Coronary artery (tissue), 2 donors: ENCODE measurements around the gene MYO1G.

ENCODE experiments used
- DNase-seq: peaks from one replicate; pipeline ENCODE4 v3.0.0-alpha.2; 2017; ENCODE audit warnings: low spot score
- H3K27ac ChIP-seq, 2 donors: fragments of 200-600 bp; sonication (generic); one replicate each; pipeline ENCODE4 v1.5.1; 2016 to 2019
- H3K4me3 ChIP-seq: fragments of 200-600 bp; sonication (generic); 2 replicates; pipeline ENCODE4 v1.5.1; 2016; ENCODE audit warnings: mild to moderate bottlenecking, moderate library complexity
- CTCF ChIP-seq: fragments of 200-600 bp; sonication (generic); IDR thresholded peaks from one replicate; pipeline ENCODE4 v1.5.1; 2019; ENCODE audit warnings: antibody characterized with exemption

Gene MYO1G

DNA sequence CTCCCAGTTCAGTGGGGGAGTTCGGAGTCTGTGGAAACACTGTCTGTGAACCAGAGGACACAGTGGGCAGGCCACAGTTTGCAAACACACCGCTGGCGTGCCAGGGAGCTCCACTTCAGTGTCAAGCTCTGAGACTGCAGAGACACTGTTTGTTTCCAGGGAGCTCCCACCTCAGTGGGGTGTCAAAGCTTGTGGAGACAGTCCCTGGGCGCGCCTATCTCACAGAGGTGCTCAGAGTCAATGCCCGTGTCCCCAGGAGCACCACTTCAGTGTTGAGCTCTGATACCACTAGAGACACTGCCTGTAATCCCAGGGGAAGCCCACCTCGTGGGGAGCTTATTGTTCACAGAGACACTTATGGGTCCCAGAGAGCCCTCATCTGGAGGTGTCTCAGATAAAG, 4.3 kb downstream of the MYO1G start:
- no peak for TF ChIP-seq CTCF

GRCh38 chr7:44973610-44974401, 5.0 kb downstream of the MYO1G start:
- H3K27ac ChIP-seq = no peak overlapping the region
- no peak overlapping the region for H3K4me3 ChIP-seq
- TF ChIP-seq CTCF = no peak
- DNase-seq = no peak

More for the DNA sequence above, 4.3 kb downstream of the MYO1G start:
- Histone ChIP-seq H3K4me3 (no peak overlapping the region), H3K27ac (no peak overlapping the region)
- no peak for DNase-seq

GRCh38 chr7:44972562-44972961, 6.3 kb downstream of the MYO1G start:
- no peak for TF ChIP-seq CTCF
- Histone ChIP-seq H3K27ac (no peak overlapping the region), H3K4me3 (no peak overlapping the region)
- peak; percentile 26 for DNase-seq

- no peak for TF ChIP-seq CTCF
- no peak overlapping the region for H3K4me3 ChIP-seq
- H3K27ac ChIP-seq = no peak overlapping the region
- peak; percentile 57 for DNase-seq
Measured at GRCh38 chr7:44971902-44972441, 6.8 kb downstream of the MYO1G start.

DNA sequence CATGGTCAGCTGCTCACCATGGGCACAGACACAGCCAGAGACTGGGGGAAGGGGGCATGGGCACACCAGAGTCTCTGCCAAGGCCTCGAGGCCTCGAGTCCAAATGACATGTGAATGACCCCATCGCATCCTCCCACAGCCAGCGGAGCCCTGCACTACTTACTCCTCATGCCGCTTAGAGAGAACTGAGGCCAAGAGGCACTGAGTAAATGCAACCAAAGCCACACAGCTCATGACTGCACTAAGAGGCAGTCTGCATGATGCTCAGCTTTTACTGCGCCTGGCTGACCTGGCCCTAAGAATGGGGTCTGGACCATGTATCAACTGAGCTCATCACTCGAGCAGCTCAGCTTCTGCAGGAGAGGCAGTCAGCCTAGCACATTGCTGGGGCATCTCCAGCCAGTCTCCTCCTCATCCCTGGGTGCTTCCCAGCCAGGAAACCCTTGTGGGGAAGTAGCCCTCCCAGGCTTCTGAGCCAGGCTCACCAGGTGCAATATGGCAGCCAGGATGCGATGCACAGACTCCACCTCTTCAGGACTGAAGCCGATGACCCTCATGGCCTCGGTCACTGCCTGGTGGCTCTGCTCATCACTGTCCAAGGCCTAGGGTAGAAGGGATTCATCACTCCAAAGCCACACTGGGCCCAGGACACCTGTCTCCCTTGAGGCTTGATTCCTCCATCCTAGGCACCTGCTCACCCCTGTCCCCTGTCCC, 7.5 kb downstream of the MYO1G start:
- Histone ChIP-seq H3K27ac (no peak overlapping the region), H3K4me3 (no peak overlapping the region)
- no peak for TF ChIP-seq CTCF
- DNase-seq = peak; percentile 69

- no peak for TF ChIP-seq CTCF
- peak; percentile 57 for DNase-seq
- Histone ChIP-seq H3K4me3 (no peak overlapping the region), H3K27ac (no peak overlapping the region)
Measured at GRCh38 chr7:44970523-44971051, 8.2 kb downstream of the MYO1G start.
